AG04449 (cell line): ENCODE data around the gene RANBP3.
"Not testable (repeated sequence)": the region's sequence is repeated elsewhere in the genome, so short reads cannot be mapped to it uniquely, and the experiment has no call there.

Source experiments
- CTCF ChIA-PET: fragments of 350-600 bp; formaldehyde crosslinking; extraction: SDS; loops from one replicate; lab custom pipeline; 2021; ENCODE audit warnings: antibody characterized with exemption; lab: Yijun Ruan, JAX
- POLR2A ChIA-PET: fragments of 400-600, 350-600 bp; formaldehyde crosslinking; extraction: SDS; loops from one replicate; lab custom pipeline; 2020; ENCODE audit warnings: antibody characterized with exemption, inconsistent platforms; lab: Yijun Ruan, JAX
- DNase-seq: peaks from one replicate; pipeline ENCODE4 v3.0.0-alpha.2; 2010; ENCODE audit warnings: low read depth, low spot score
- H3K4me3 ChIP-seq: 2 replicates; pipeline ENCODE4 v1.5.1; 2011; ENCODE audit warnings: low read depth, mild to moderate bottlenecking, control low read depth, low read length
- TF ChIP-seq, protein P1 (sequence below): IDR thresholded peaks from one replicate; pipeline ENCODE4 v1.5.1; 2011; ENCODE audit warnings: mild to moderate bottlenecking, moderate library complexity, low read length, control low read depth, inconsistent platforms; ENCODE audit not compliant: insufficient read depth; ENCODE audit errors: missing control alignments

Gene RANBP3

DNA sequence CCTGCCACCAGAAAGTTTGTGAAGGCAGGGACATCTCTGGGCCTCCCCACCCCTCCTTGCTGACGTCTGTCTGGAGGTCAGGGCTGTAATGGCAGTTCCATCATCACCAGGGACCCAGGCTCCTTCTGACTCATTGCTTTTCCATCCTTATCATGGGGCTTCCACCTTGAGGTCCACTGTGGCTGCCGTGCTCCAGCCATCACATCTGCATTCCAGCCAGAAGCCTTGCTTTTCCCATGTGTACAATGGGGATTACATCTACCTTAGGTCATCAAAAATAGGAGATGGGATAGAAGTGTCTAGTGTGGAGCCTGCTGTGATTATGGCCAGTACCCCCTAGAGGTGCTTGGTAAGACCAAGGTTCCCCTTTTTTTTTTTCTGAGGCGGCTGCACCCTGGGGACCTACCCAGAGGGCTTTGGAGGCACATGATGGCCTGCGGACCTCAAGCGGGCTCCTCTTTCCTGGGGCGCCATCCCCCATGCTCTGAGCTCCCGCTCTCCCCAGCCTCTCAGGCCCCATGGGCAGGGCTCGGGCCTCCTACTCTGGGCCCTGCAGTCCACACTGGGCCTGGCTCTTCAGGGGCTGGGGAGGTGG lies 13.4 kb upstream of the RANBP3 start:
- ChIA-PET CTCF (interaction anchor here (3.0 to 8.3 kb wide), 3 partner anchors 31 to 135 kb away, joined by 20 to 122 read pairs (median 35); no protein-coding TSS in a partner anchor), POLR2A (no interaction called here)
- DNase-seq = no peak
- no peak overlapping the region for H3K4me3 ChIP-seq
- TF ChIP-seq, protein P1, sequence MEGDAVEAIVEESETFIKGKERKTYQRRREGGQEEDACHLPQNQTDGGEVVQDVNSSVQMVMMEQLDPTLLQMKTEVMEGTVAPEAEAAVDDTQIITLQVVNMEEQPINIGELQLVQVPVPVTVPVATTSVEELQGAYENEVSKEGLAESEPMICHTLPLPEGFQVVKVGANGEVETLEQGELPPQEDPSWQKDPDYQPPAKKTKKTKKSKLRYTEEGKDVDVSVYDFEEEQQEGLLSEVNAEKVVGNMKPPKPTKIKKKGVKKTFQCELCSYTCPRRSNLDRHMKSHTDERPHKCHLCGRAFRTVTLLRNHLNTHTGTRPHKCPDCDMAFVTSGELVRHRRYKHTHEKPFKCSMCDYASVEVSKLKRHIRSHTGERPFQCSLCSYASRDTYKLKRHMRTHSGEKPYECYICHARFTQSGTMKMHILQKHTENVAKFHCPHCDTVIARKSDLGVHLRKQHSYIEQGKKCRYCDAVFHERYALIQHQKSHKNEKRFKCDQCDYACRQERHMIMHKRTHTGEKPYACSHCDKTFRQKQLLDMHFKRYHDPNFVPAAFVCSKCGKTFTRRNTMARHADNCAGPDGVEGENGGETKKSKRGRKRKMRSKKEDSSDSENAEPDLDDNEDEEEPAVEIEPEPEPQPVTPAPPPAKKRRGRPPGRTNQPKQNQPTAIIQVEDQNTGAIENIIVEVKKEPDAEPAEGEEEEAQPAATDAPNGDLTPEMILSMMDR = no peak

DNA sequence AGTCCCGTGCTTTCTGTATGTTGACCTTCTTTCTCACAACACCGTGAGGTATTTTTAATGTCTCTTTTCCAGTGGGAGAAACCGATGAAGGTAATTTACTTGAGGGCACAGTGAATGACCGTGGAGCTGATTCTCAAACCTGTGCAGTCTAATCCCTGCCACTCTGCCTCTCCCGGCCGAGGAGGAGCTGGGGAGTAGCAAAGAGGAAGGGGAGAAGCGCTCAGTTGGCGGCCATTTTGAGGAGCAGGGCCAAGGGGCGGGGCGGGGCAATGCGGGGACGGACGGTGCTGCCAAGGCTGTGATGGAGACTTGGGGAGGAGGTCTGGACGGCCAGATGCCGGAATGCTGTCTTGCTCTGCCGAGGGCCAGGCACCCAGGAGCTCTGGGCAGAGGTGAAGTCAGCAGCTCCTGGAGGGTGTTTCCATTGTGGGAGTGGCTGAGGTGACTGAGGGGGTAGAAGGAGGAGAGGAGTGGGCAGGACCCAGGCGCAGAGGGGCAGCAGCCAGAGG lies 12.4 kb upstream of the RANBP3 start:
- TF ChIP-seq, protein P1 = no peak
- ChIA-PET CTCF (interaction anchor here (0.6 to 8.3 kb wide), 8 partner anchors 11 to 1156 kb away, joined by 3 to 122 read pairs (median 31); no protein-coding TSS in a partner anchor), POLR2A (interaction anchor here (0.6 kb wide), 1 partner anchor 15 kb away, joined by 3 read pairs; no protein-coding TSS in a partner anchor)
- no peak for DNase-seq
- H3K4me3 ChIP-seq = no peak overlapping the region

DNA sequence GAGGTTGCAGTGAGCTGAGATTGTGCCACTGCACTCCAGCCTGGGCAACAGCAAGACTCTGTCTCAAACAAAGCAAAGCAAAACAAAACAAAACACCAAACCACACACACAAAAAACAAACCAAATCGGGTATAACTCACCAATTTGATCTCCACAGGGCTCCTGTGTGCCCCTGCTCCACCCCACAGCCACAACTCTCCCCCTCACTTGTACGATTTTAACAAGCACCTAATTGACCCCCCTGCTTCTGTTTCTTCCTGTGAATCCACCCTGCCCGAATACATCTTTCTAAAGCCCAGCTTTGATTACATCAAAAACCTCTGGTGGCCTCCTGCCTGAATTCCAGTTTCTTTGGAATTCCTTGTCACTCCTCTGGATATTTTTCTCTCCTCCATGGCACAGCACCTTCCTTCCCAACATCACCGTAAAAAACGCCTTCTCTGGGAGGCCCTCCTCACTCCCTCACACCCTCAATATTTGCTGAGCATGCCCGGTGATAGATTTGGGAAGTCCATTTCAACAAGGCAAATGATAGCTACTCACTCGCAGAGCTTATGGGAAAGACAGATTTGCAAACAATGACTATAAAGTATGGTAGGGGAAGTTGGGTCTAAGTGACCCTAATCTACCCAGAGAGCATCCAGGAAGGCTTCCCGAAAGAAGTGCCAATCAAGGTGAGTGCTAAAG lies 11.6 kb upstream of the RANBP3 start:
- no peak for DNase-seq
- ChIA-PET CTCF (interaction anchor here (0.6 to 8.3 kb wide), 17 partner anchors 10 to 1157 kb away, joined by 3 to 122 read pairs (median 6); no protein-coding TSS in a partner anchor), POLR2A (no interaction called here)
- TF ChIP-seq, protein P1 = no peak
- H3K4me3 ChIP-seq = no peak overlapping the region

DNA sequence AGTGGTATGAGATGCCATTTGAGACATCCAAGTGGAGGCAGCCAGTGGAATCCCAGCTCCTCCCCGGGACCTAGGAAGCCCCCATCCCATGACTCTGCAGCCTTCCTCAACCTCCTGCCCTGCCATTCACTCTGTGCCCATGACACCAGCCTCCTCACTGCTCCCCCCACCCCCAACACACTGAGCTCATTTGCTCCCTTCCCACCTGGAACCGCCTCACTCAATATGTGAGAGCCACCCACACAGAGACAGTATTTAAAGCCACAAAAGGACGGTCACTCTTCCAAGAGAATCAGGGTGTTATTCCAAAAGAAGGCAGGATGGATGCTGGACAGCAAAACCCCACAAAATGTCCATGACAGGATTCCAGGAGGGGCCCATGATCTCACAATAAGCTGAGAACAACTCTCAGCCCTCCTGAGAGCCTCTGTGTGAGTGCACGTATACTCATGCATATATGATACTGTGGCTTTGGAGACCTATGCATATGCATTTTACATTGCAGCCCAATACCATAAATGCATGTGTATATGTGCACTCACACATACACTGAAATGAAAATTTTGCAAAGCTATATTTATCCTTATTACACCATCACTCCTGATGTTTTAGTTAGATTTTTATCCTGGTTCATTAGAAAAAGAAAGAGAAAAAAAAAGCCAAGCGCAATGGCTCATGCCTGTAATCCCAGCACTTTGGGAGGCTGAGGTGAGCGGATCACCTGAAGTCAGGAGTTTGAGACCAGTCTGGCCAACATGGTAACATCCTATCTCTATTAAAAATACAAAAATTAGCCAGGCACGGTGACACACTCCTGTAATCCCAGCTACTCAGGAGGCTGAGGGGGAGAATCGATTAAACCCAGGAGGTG lies 10.8 kb upstream of the RANBP3 start:
- ChIA-PET POLR2A (no interaction called here), CTCF (interaction anchor here (0.9 to 8.3 kb wide), 23 partner anchors 9 to 384 kb away, joined by 3 to 122 read pairs (median 6); partner anchors contain the start of gene ALKBH7)

DNA sequence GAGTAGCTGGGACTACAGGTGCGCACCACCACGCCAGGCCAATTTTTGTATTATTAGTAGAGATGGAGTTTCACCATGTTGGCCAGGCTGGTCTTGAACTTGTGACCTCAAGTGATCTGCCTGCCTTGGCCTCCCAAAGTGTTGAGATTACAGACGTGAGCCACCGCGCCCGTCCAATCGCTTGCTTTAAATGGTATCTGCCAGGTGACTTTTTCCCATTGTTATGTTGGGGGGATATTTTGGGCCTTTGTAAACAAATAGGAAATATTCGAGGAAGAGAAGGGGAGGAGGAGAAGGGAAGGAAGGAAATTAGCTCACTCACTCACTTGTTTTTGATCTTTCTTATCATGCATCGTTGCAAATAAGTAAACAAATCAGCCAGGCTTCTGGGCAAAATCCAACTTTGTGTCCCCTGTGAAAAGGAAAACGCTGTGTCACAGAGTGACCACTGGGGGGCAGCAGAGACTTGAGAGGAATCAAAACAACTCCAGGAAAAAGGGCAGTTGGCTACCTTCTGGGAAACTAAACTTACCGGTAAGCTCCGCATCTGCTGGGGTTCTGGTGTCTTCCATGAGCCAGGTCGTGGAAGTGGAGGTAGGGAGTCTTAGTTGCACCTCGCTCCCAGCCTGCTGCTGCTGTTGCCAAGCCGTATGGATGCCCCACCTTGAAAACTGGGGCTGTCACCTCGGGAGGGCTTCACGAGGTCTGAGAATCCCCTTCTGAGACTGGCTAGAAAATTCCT lies 9.3 kb upstream of the RANBP3 start:
- H3K4me3 ChIP-seq = peak overlapping the region; percentile 42
- TF ChIP-seq, protein P1 = peak; percentile 72
- ChIA-PET CTCF (interaction anchor here (0.9 to 8.3 kb wide), 32 partner anchors 8 to 385 kb away, joined by 3 to 122 read pairs (median 6); partner anchors contain the start of genes ALKBH7 and CLPP), POLR2A (no interaction called here)
- DNase-seq = peak; percentile 34

More for the DNA sequence above, 10.8 kb upstream of the RANBP3 start:
- DNase-seq = no peak
- TF ChIP-seq, protein P1 = no peak
- no peak overlapping the region for H3K4me3 ChIP-seq

DNA sequence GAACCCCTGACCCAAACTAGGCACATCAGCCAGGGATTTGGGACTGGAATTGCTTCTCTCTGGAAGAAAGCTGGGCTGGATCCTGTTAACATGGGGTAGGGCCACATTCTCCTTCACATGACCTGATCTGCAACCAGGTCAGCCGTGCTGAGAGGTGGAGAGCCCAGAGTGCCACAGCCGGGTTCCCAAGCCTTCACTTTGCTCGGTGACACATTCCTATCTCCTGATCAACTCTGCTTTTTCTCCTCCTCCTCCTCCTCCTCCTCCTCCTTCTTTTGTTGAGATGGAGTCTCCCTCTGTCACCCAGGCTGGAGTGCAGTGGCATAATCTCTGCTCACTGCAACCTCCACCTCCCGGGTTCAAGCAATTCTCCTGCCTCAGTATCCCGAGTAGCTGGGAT lies 7.9 kb upstream of the RANBP3 start:
- POLR2A ChIA-PET, DNase-seq, H3K4me3 ChIP-seq: not testable (repeated sequence)
- CTCF ChIA-PET = interaction anchor here (0.7 to 8.3 kb wide), 13 partner anchors 8 to 375 kb away, joined by 3 to 122 read pairs (median 6); partner anchors contain the start of genes CLPP and RANBP3
